AG09309 (cell line): ENCODE data around the gene RNF10.

ENCODE experiments used
- DNase-seq: peaks from one replicate; pipeline ENCODE4 v3.0.0-alpha.2; 2010; ENCODE audit warnings: low read depth
- H3K4me3 ChIP-seq: 2 replicates; pipeline ENCODE4 v1.5.1; 2011; ENCODE audit warnings: mild to moderate bottlenecking, low read depth, low read length, moderate library complexity; ENCODE audit not compliant: control insufficient read depth
- CTCF ChIP-seq: IDR thresholded peaks from 2 replicates; pipeline ENCODE4 v1.5.1; 2011; ENCODE audit warnings: mild to moderate bottlenecking, low read depth, low read length, inconsistent platforms; ENCODE audit not compliant: insufficient read depth, control insufficient read depth; ENCODE audit errors: missing control alignments

Gene RNF10

GRCh38 chr12:120588371-120588770 lies 54.2 kb downstream of the RNF10 start:
- DNase-seq = no peak
- no peak overlapping the region for H3K4me3 ChIP-seq
- no peak for TF ChIP-seq CTCF

- DNase-seq = no peak
- no peak for TF ChIP-seq CTCF
- H3K4me3 ChIP-seq = no peak overlapping the region
Measured at GRCh38 chr12:120588948-120589930, 55.1 kb downstream of the RNF10 start.

GRCh38 chr12:120590741-120591407 lies 56.7 kb downstream of the RNF10 start:
- no peak for TF ChIP-seq CTCF
- no peak for DNase-seq
- no peak overlapping the region for H3K4me3 ChIP-seq

- H3K4me3 ChIP-seq = no peak overlapping the region
- TF ChIP-seq CTCF = no peak
- DNase-seq = no peak
Measured at GRCh38 chr12:120592121-120593049, 58.2 kb downstream of the RNF10 start.

- no peak for DNase-seq
- TF ChIP-seq CTCF = no peak
- H3K4me3 ChIP-seq = no peak overlapping the region
Measured at GRCh38 chr12:120596901-120597300, 62.7 kb downstream of the RNF10 start.

GRCh38 chr12:120597861-120598260 lies 63.7 kb downstream of the RNF10 start:
- no peak for DNase-seq
- no peak for TF ChIP-seq CTCF
- no peak overlapping the region for H3K4me3 ChIP-seq
